HCT116 (cell line): ENCODE data around the gene TTLL4.

ENCODE experiments used
- CTCF ChIP-seq, 3 experiments: fragments of 200-600 bp in 1 of 3; sonication (generic) in 1 of 3; IDR thresholded peaks in 2 of 3; conservative IDR thresholded peaks in 1 of 3; 2 replicates each; pipeline ENCODE4 v1.5.1; 2012 to 2017; ENCODE audit warnings: low read depth in 2 of 3, low read length in 2 of 3, antibody characterized with exemption in 1 of 3, borderline replicate concordance in 1 of 3, control low read depth in 1 of 3, mild to moderate bottlenecking in 1 of 3, mixed read lengths in 1 of 3, mixed run types in 1 of 3, moderate library complexity in 1 of 3; ENCODE audit not compliant: insufficient read depth in 1 of 3
- EZH2 ChIP-seq: fragments of 200-600 bp; sonication (generic); IDR thresholded peaks from 2 replicates; pipeline ENCODE4 v1.6.1; 2017; ENCODE audit warnings: antibody characterized with exemption, mixed run types

DNA sequence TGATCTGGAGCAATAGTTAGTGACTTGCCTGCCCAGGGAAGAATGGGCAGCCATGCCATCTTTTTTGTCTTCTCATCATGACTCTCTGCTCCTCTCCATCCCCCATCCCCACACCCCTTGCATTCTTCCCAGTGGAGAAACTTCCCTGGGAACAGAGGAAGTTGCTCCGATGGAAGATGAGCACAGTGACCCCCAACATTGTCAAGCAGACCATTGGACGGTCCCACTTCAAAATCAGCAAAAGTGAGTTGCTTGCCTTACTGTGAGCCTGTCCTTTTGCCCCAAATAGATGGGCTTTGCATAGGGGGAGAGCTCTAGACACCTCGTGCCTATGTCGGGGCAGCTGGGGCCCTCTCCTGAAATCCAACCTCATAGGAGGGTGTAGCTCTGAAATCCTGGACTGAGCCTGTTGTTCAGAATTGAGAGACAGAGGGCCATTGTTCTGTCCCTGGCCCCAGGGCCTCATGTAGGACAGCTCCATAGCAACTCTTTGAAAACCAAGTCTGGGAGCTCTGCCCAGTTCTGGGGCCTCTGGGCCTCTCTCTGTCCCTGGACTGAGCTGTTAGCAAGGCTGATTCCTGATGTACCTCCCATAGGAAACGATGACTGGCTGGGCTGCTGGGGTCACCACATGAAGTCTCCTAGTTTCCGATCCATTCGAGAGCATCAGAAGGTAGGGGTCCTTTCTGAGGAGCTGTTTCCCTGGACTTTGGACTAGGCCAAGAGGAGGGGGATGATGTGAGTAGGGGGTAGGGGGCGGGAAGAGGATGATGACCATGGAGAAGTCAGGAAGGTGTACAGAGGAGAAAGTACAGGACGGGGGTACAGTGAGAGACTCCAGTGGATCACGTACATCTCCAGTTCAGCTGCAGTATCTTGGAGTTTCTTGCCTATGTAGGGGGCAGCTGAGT lies 35.2 kb downstream of the TTLL4 start:
- TF ChIP-seq CTCF (IDR thresholded peaks at IDR 0.05 in 2 of 3, conservative IDR thresholded peaks at IDR 0.05 in 1 of 3; ENCODE audit: borderline replicate concordance in 1 of 3, insufficient read depth in 1 of 3, low read depth in 2 of 3, low read length in 2 of 3), result no peak
- TF ChIP-seq EZH2, result no peak
